Neural progenitor cell (in vitro differentiated cells): ENCODE results near the gene BHLHA15. TPM values are rescaled to one million over a fixed set of nuclear protein-coding genes. Genes with fewer than 3 reads are reported as not detected.

ENCODE experiments used
- DNase-seq: peaks from one replicate; pipeline ENCODE4 v3.0.0-alpha.2; 2016; ENCODE audit warnings: low spot score
- H2AFZ ChIP-seq: fragments of 200-600 bp; sonication (generic); replicated peaks from 2 replicates; pipeline ENCODE4 v1.6.1; 2016; ENCODE audit warnings: antibody characterized with exemption
- H3F3A ChIP-seq: fragments of 200-600 bp; sonication (generic); 2 replicates; pipeline ENCODE4 v1.6.1; 2016; ENCODE audit warnings: antibody characterized with exemption, low read depth
- H3K27ac ChIP-seq: fragments of 200-600 bp; sonication (generic); 2 replicates; pipeline ENCODE4 v1.5.1; 2016; ENCODE audit warnings: mild to moderate bottlenecking
- H3K27me3 ChIP-seq: fragments of 200-600 bp; sonication (generic); 2 replicates; pipeline ENCODE4 v1.6.1; 2016; ENCODE audit warnings: mild to moderate bottlenecking, moderate library complexity
- H3K36me3 ChIP-seq: fragments of 200-600 bp; sonication (generic); 2 replicates; pipeline ENCODE4 v1.5.1; 2016
- H3K4me1 ChIP-seq: fragments of 200-600 bp; sonication (generic); 2 replicates; pipeline ENCODE4 v1.6.1; 2016; ENCODE audit warnings: mixed run types
- H3K4me2 ChIP-seq: fragments of 200-600 bp; sonication (generic); 2 replicates; pipeline ENCODE4 v1.6.1; 2016
- H3K4me3 ChIP-seq: fragments of 200-600 bp; sonication (generic); 2 replicates; pipeline ENCODE4 v1.5.1; 2016
- H3K79me2 ChIP-seq: fragments of 200-600 bp; sonication (generic); 2 replicates; pipeline ENCODE4 v1.6.1; 2016; ENCODE audit warnings: low read depth
- H3K9ac ChIP-seq: fragments of 200-600 bp; sonication (generic); 2 replicates; pipeline ENCODE4 v1.6.1; 2016
- H3K9me3 ChIP-seq: fragments of 200-600 bp; sonication (generic); 2 replicates; pipeline ENCODE4 v1.5.1; 2016; ENCODE audit warnings: low read depth
- H4K20me1 ChIP-seq: fragments of 200-600 bp; sonication (generic); 2 replicates; pipeline ENCODE4 v1.6.1; 2016; ENCODE audit warnings: low read depth
- H3K27ac Mint-ChIP-seq: 3 replicates; pipeline ENCODE4 v1.8.0; 2021; ENCODE audit warnings: mixed read lengths
- H3K27me3 Mint-ChIP-seq: 2 replicates; pipeline ENCODE4 v1.8.0; 2022; ENCODE audit warnings: low read depth, mild to moderate bottlenecking, inconsistent platforms, moderate library complexity, mixed read lengths; ENCODE audit not compliant: insufficient read depth
- H3K36me3 Mint-ChIP-seq: 3 replicates; pipeline ENCODE4 v1.8.0; 2021; ENCODE audit warnings: mixed read lengths
- H3K4me1 Mint-ChIP-seq: 3 replicates; pipeline ENCODE4 v1.8.0; 2021; ENCODE audit warnings: mixed read lengths
- H3K4me3 Mint-ChIP-seq: 3 replicates; pipeline ENCODE4 v1.8.0; 2021; ENCODE audit warnings: mild to moderate bottlenecking, moderate library complexity, mixed read lengths
- H3K9me3 Mint-ChIP-seq: 3 replicates; pipeline ENCODE4 v1.8.0; 2020; ENCODE audit warnings: mixed read lengths
- CTCF ChIP-seq: fragments of 200-600 bp; sonication (generic); IDR thresholded peaks from 2 replicates; pipeline ENCODE4 v1.5.1; 2017; ENCODE audit warnings: antibody characterized with exemption, mild to moderate bottlenecking
- EZH2 ChIP-seq: fragments of 200-600 bp; sonication (generic); IDR thresholded peaks from 2 replicates; pipeline ENCODE4 v1.6.1; 2017; ENCODE audit warnings: antibody characterized with exemption, mild to moderate bottlenecking, moderate library complexity
- EZH2phosphoT487 ChIP-seq: fragments of 200-600 bp; sonication (generic); IDR thresholded peaks from 2 replicates; pipeline ENCODE4 v1.6.1; 2017; ENCODE audit warnings: antibody characterized with exemption
- total RNA-seq: library from RNA; depleted of rRNA; stranded (reverse); fragments of >200 nt; gene quantifications from 2 replicates; pipeline ENCODE4 v1.2.3, GENCODE V29; 2015; ENCODE audit warnings: low replicate concordance

The BHLHA15 gene
- total RNA-seq, 1 donor from 2014 or later: 0.69 TPM

DNA sequence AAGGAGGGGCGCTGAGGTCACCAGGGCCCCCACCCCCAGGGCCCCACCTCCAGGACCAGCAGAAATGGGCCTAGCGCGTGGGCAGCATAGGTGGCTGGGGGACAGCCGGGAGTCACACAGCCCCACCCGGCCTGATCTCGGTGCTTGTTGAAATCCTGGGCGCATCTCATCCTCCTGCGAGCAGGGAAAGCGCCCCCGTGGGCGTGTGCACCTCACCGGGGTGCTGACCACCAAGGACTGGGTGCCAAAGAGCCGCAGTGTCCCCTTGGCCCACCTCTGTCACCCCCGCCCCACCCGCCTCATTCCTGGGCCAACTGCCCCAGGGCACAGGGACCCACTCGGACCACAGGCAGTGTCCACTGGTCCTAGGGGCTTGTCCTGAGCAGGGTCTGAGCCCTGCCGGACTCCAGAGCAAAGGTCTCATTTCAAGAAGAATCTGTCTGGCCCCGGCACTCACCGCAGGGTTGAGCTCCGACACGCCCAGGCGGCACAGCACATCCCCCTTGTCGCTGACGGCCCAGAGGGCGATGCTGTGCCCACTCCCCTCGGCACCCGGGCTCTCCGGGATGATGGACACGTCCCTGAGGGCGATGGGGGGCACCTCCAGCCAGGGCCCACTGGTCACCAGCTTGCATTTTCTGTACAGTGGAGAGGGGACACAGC, 11.4 kb downstream of the BHLHA15 start:
- Histone ChIP-seq H3K36me3 (no peaks in the 10 kb centered on the region), H3F3A (peaks cover 14% of the 10 kb centered on the region), H3K9me3 (no peaks in the 10 kb centered on the region), H3K4me3 (no peak overlapping the region), H3K4me1 (peaks cover 17% of the 10 kb centered on the region), H2AFZ (no peak overlapping the region), H3K9ac (no peak overlapping the region), H3K27me3 (no peaks in the 10 kb centered on the region), H4K20me1 (no peaks in the 10 kb centered on the region), H3K27ac (no peak overlapping the region), H3K79me2 (no peaks in the 10 kb centered on the region), H3K4me2 (no peak overlapping the region)
- peaks cover 6% of the 10 kb centered on the region for H3K4me1 Mint-ChIP-seq
- H3K27ac Mint-ChIP-seq: no peak overlapping the region
- H3K4me3 Mint-ChIP-seq: no peak overlapping the region
- TF ChIP-seq EZH2 (no peak), CTCF (no peak)
- H3K36me3 Mint-ChIP-seq: peaks cover 13% of the 10 kb centered on the region
- DNase-seq: no peak
- no peaks in the 10 kb centered on the region for H3K27me3 Mint-ChIP-seq
- H3K9me3 Mint-ChIP-seq: peaks cover 2% of the 10 kb centered on the region

- Histone ChIP-seq H3K79me2 (no peaks in the 10 kb centered on the region), H4K20me1 (no peaks in the 10 kb centered on the region), H2AFZ (no peak overlapping the region), H3K4me1 (peaks cover 10% of the 10 kb centered on the region), H3K36me3 (no peaks in the 10 kb centered on the region), H3K4me2 (no peak overlapping the region), H3K27ac (no peak overlapping the region), H3K4me3 (no peak overlapping the region), H3K27me3 (no peaks in the 10 kb centered on the region), H3K9ac (no peak overlapping the region), H3F3A (peaks cover 11% of the 10 kb centered on the region), H3K9me3 (no peaks in the 10 kb centered on the region)
- H3K4me1 Mint-ChIP-seq: peaks cover 4% of the 10 kb centered on the region
- H3K36me3 Mint-ChIP-seq: peaks cover 13% of the 10 kb centered on the region
- no peak overlapping the region for H3K27ac Mint-ChIP-seq
- H3K27me3 Mint-ChIP-seq: no peaks in the 10 kb centered on the region
- peaks cover under 1% of the 10 kb centered on the region for H3K9me3 Mint-ChIP-seq
- TF ChIP-seq EZH2: no peak
- TF ChIP-seq EZH2phosphoT487: no peak
- TF ChIP-seq CTCF: no peak
- DNase-seq: no peak
- H3K4me3 Mint-ChIP-seq: no peak overlapping the region
Measured at GRCh38 chr7:98223351-98223897, 12.2 kb downstream of the BHLHA15 start.

DNA sequence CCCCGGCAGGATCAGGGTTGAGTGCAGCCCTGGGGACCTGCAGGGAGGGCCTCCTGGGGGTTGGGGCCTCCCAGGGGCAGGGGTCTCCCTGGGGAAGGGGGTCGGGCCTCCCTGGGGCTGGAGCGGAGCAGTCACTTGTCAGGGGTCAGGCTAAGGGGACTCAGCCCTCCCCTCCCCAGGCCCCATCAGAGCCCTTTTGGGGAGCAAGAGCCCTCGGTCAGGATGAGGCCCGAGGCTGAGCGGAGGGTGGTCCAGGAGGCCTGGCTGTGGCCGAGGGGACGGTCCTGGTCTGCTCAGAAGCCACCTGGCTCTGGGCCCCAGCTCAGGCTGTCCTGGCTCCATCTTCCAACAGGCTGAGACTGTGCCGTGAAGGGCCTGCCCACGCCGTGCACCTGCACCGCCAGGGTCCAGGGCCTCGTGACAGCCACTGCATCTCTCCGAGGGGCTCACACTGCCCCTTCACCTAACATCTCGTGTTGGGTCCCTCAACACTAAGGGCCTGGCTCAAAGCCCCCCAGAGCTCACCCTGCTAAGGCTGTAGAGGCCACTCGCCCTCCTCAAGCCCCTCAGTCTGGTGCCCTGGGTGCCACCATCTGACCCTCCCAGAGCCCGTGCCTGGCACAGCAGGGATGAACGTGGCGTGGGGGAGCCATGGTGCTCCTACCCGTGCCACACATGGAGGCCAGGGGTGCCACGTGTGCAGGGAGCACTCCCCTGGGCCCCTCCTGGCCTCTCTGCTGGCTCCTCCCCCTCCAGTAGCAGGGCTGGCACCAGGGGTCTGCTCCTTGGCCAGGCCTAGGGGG, 12.9 kb downstream of the BHLHA15 start:
- no peak overlapping the region for H2AFZ ChIP-seq
- no peaks in the 10 kb centered on the region for H3K36me3 ChIP-seq
- H3K4me1 Mint-ChIP-seq: peaks cover 4% of the 10 kb centered on the region
- H3K27me3 ChIP-seq: no peaks in the 10 kb centered on the region
- H3K9me3 Mint-ChIP-seq: no peaks in the 10 kb centered on the region
- H3K4me3 Mint-ChIP-seq: no peak overlapping the region
- no peak overlapping the region for H3K4me3 ChIP-seq
- H3K27ac ChIP-seq: no peak overlapping the region
- no peak overlapping the region for H3K9ac ChIP-seq
- H3F3A ChIP-seq: peaks cover 4% of the 10 kb centered on the region
- H3K4me1 ChIP-seq: peaks cover 3% of the 10 kb centered on the region
- no peaks in the 10 kb centered on the region for H3K9me3 ChIP-seq
- DNase-seq: no peak
- no peaks in the 10 kb centered on the region for H4K20me1 ChIP-seq
- no peaks in the 10 kb centered on the region for H3K79me2 ChIP-seq
- H3K36me3 Mint-ChIP-seq: peaks cover 10% of the 10 kb centered on the region
- H3K4me2 ChIP-seq: no peak overlapping the region
- H3K27me3 Mint-ChIP-seq: no peaks in the 10 kb centered on the region
- TF ChIP-seq EZH2phosphoT487 (no peak), CTCF (no peak), EZH2 (no peak)
- H3K27ac Mint-ChIP-seq: no peak overlapping the region
